PC-3 (cell line): ENCODE measurements around the gene CNBD2.

Experiments used
- CTCF ChIP-seq: fragments of 300-600 bp; sonication (generic); conservative IDR thresholded peaks from 2 replicates; pipeline ENCODE4 v1.5.1; 2017; ENCODE audit warnings: antibody characterized with exemption, low read depth, mild to moderate bottlenecking, low read length
- EZH2phosphoT487 ChIP-seq: fragments of 300-600 bp; sonication (generic); IDR thresholded peaks from 2 replicates; pipeline ENCODE4 v1.6.1; 2018; ENCODE audit warnings: mild to moderate bottlenecking, antibody characterized with exemption, low read length, borderline replicate concordance

GRCh38 chr20:36031806-36032205, 63.4 kb downstream of the CNBD2 start:
- TF ChIP-seq CTCF (no peak), EZH2phosphoT487 (no peak)
